Activated CD8-positive, alpha-beta memory T cell treated with anti-CD3 and anti-CD28 coated beads for 48 hours (primary cell): Measurements from ENCODE around the gene KPNB1.

Experiments used
- DNase-seq, 3 experiments: peaks; one replicate each; pipeline ENCODE4 v3.0.0-alpha.2; 2020; ENCODE audit warnings: low read depth in 2 of 3, low spot score in 2 of 3

The KPNB1 gene

DNA sequence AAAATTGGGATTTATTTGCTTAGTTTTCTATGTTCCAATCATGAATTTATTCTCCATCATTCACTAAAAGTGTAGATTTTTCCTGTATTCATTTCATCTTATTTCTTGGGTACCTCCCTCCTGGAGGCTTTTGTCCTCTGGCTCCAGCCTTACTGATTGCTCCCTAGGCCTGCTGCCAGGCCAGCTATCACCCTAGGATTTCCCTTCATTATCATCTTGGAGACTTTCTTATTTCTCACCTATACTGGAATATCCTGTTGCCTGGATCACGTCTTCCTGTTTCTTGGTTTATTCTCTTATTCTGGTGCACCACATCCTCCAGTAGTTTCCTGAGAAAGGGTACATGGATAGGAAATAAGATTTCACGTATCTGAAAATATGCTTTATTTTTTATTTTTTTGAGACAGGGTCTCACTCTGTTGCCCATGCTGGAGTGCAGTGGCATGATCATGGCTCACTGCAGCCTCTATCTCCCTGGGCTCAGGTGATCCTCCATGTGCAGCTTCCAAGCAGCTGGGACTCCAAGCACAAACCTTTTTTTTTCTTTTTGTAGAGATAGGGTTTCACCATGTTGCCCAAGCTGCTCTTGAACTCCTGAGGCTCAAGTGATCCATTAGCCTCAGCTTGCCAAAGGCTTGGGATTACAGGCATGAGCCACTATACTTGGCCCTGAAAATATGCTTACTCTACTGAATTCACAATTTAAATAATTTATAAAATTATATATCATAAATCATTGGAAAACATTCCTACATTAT is 13.3 kb upstream of the KPNB1 start:
- DNase-seq: no peak

DNA sequence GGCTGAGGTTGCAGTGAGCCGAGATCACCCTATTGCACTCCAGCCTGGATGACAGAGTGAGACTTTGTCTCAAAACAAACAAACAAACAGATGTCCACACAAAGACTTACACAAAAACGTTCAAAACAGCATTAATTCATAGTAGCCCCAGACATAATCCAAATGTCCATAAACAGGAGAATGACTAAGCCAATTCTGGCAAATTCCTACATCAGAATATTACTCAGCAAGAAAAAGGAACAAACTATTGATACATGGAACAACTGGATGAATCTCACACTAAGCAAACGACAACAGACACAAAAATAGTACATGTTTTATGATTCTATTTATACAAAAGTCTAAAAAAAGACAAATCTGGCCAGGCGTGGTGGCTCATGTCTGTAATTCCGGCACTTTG is 10.8 kb upstream of the KPNB1 start:
- no peak for DNase-seq

DNA sequence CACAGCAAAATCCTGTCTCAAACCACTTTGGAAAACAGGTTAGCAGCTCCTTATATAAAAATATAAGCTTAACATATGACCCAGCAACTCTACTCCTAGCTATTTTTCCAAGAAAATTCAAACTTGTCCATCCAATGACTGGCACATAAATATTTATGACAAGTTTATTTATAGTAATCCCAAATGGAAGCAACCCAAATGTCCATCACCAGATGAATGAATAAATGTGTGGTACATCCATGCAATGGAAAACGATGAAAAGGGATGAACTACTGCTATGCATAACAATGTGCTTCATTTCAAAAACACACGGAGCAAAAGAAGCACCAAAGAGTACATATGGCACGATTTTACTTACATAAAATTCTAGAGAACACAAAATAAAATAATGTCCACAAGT is 9.6 kb upstream of the KPNB1 start:
- no peak for DNase-seq

DNA sequence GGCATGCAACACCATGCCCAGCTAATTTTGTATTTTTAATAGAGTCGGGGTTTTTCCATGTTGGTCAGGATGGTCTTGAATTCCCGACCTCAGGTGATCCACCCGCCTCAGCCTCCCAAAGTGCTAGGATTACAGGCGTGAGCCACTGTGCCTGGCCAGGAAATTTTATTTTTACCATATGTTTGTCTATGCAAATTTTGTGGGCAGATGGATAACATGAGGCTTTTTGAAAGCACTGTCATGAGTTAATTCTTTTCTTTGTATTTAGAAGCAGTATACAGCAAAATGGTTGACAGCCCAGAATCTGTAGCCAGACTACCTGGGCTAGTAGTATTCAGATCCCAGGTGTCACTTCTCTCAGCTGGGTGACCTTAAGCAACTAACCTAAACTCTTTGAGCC is 8.5 kb upstream of the KPNB1 start:
- DNase-seq: no peak

DNA sequence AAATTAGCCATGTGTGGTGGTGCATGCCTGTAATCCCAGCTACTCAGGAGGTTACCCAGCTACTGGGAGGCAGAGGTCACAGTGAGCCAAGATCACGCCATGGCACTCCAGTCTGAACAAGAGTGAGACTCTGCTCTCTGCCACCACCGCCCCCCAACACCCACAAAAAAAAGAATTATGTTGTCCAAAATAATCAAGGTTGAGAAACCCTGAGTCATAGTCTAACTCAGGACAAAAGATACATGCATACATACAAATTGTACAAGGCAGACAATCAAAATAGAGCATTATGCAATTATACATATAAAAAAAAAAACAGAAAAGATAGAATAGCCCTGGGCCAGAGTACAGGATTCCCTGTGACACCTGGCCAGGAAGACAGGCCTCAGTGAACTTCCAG is 6.6 kb upstream of the KPNB1 start:
- no peak for DNase-seq

DNA sequence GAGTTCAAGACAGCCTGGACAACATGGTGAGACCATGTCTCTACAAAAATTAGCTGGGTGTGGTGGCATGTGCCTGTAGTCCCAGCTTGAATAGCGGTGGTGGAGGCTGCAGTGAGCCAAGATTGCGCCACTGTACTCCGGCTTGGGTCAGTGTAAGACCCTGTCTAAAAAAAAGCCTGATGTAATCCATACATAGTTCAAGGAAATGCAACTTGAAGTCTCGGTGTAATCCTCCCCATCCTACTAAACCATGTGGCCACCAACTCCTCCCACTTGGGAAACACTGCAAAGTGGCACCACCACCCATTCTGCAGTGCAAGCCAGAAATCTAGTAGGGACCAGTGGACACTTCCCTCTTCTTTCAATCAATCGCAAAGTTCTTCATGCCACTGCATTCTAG is 5.4 kb upstream of the KPNB1 start:
- DNase-seq: no peak

DNA sequence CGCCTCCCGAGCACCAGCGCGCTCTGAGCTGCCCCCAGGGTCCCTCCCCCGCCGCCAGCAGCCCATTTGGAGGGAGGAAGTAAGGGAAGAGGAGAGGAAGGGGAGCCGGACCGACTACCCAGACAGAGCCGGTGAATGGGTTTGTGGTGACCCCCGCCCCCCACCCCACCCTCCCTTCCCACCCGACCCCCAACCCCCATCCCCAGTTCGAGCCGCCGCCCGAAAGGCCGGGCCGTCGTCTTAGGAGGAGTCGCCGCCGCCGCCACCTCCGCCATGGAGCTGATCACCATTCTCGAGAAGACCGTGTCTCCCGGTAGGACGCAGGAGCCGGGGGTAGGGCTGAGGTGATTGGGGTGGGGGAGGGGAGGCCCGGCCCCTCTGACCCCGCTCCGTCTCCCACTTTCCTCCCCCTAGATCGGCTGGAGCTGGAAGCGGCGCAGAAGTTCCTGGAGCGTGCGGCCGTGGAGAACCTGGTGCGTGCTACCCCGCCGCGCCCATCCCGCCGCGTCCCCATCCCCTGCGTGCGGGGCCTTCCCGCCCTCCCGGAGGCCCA is 329 bp downstream of the KPNB1 start:
- DNase-seq: peak in 1 of 3 experiments; percentile 28

DNA sequence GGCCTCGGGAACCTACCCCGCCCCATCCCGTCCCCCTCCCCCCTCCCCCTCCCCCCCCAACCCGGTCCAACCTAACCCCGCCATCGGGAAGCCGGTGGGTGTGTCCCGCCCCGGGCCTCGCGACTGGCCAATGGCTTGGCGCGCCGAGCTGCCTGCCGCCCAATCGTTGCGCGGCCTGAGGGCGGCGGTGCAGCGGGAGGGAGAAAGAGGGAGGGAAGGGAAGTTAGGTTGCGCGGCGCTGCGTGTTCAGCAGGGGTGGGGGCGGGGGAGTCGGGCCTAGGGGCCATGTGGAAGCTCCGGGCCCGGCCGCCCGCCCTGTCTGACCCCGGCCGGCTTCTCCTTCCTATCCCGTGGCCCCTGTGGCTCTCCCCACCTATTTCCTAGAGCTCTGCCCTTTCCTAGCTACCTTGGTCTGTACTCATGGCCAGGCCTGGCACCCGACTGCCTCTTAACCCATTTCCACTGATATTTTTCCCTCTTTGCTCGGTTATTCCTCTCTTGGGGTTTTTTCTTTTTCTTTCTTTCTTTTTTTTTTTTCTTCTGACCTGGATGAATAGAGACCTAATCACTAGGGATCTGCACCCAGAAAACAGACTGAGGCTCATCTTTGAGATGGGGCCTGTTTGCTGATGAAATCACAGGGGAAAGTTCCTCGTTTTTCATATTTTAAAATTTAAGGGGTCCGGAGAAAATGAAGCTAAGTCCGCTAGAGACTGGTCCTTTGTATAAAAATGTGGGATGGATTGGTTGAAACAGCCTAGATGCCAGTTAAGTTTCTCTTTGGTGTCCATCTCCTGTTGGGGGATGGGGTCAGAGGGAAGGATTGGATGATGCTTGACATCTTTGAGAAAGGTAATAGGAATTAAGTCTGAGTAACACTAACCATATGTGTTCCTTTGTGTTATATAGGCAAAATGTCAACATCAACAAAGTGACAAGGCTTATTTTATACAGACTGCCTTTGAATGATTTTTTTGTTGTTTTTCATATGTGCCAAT is 1.1 kb downstream of the KPNB1 start:
- peak; percentile 69 to 93 (median 88) for DNase-seq

DNA sequence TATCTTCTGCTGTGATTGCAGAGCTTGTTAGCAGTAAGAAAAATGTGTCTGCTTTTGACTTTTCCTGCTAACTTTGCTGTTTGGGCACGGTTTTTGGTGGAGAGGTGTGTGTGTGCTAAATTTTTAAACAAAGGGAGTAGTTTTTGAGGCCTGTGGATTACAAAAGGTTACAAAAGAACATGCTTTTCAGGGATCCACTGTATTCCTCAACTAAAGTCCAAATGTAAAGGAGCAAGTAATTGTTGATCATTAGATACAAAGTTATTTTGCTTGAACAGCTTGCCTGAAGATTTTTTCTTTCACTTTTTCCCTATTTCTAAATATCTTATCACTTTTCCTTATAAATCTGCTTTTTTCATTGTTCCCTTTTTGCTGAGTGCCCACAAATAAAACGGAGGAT is 2.0 kb downstream of the KPNB1 start:
- no peak for DNase-seq

DNA sequence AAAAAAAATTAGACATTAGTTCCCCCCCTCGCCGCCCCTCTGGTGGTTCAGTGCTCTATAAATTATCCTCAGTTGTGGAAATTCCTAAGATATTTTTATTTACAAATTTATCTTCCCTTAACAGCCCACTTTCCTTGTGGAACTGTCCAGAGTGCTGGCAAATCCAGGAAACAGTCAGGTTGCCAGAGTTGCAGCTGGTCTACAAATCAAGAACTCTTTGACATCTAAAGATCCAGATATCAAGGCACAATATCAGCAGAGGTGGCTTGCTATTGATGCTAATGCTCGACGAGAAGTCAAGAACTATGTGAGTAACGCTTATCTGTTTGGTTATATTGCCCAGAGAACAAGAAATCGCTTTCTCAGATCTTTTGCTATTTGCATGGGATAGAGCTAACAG is 2.9 kb downstream of the KPNB1 start:
- DNase-seq: no peak

DNA sequence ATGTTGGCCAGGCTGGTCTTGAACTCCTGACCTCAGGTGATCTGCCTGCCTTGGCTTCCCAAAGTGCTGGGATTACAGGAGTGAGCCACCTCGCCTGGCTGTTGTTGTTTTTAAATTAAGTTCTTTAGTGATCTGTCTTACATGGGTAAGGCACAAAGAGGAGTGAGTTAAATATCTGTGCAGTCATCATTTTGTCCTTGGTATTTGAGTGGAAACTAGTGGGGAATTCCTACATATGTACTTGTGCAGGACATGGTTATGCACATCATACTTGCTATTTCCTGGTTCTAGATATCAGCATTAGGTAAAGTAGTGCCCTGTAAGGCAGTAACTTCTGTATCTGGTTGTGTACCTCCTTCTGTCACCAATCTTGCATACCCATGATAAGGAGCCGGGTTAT is 3.7 kb downstream of the KPNB1 start:
- DNase-seq: no peak

DNA sequence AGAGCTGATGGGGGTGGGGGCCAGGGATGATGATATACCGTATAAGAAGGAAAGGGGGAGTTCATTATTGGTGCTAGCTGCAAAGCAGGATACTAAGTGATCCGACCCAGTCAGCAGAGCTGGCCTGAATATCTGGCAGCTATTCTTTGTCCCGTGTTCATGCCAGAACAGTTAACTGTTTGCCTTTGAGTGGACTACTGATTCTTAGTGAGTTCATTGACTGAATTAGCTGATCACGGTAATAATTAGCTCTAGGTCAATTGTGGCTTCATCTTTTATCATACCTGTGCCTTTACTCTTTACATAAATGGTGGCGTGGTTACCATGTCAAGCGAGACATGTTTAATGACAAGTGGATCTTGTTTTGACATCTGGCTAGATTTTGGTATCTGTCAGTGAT is 5.3 kb downstream of the KPNB1 start:
- no peak for DNase-seq

DNA sequence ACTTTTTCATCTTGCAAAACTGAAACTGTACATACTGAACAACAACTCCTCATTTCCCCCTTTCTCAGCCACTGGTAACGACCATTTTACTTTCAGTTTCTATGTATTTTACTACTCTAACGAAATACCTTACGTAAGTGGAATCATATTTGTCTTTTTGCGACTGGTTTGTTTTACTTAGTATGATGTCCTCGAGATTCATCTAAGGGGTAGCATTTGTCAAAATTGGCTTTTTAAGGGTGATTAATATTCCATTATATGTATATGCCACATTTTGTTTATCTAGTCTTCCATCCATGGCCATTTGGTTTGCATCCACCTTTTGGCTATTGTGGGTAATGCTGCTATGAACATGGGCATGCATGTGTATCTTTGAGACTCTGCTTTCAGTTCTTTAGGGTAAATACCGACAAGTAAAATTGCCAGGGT is 10.4 kb downstream of the KPNB1 start:
- no peak for DNase-seq

DNA sequence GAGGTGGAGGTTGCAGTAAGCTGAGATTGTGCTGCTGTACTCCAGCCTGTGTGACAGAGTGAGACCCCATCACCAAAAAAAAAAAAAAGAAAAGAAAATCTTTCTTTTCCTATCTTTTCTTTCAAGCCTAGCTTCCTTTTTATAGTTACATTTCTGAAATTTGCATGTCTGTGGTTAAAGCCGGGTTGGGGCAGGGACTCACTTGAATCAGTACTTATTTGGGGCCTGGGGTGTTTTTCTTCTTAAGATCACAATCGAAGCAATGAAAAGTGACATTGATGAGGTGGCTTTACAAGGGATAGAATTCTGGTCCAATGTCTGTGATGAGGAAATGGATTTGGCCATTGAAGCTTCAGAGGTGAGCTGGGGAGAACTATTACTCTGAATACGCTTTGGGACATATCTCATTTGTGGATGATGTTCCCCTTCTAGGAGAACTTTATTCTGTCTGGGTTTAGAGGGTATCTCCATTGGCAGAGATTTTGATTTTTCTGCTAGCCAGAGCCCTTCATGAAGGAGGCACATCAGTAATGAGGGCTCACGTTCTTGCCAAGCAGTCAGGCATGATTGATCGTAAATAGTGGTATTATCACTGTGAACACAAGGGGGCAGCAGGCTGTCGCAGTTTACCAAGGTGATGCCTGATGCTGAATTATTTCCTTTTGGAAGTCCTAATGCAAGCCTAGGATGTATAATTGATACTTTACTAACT is 14.3 kb downstream of the KPNB1 start:
- peak in 1 of 3 experiments; percentile 33 for DNase-seq

DNA sequence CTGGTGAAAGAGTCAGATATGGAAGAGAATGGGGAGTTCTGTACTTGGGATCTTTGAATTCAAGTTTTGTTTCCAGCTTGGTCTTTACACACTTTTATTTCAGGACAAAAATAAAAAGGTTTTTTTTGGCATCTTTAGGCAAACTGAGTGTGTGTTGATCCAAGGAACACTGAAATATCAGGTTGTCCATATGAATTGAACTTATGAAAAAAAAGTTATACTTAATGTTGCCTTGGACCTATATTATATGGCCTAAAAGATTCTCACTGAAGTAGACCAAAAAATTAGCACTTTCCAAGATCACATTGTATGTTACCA is 14.9 kb downstream of the KPNB1 start:
- DNase-seq: no peak

DNA sequence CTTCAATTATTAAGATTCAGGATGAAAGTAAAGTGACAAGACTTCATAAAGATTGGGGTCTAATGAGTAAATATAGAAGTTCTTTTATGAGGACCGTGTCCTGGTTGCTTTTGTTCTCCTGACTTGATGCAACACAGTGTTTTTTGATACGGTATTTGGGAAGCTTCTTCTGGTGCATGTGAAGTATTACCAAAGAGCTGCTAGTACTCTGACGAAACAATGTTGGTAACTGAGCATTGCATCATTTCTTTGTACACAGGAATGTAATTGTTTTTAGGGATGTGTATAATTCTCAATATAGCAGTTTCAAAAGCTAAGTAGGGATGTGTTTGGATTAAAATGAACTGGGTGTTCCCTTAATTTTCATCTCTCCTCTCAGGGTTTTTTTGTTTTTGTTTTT is 15.9 kb downstream of the KPNB1 start:
- DNase-seq: no peak

DNA sequence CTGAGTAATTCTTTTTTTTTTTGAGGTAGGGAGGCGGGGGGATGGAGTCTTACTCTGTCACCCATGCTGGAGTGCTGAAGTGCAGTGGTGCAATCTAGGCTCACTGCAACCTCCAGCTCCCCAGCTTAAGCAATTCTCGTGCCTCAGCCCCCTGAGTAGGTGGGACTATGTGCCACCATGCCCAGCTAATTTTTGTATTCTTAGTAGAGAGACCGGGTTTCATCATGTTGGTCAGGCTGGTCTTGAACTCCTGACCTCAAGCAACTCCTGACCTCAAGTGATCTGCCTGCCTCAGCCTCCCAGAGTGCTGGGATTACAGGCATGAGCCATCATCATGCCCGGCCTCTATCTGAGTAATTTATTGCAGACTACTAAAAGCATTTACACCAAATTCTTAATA is 19.4 kb downstream of the KPNB1 start:
- DNase-seq: no peak

DNA sequence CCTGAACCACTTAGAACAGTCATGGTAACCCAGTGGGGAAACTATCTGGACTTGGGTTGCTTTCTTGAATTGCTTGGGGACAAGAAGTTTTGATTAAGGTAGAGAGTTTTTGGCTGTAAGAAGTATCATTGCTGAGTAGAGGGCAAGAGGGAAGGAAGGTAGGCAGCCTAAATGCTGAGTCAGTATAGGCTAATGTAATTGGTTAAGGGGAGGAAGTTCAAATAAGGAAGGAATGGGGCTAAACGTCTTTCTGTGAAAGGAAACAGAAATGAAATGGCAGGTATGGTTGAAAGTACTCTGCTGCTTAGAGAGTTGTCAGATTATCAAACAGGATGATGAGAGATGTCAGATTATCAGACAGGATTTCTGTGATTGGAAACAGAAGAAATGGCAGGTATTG is 20.3 kb downstream of the KPNB1 start:
- no peak for DNase-seq

DNA sequence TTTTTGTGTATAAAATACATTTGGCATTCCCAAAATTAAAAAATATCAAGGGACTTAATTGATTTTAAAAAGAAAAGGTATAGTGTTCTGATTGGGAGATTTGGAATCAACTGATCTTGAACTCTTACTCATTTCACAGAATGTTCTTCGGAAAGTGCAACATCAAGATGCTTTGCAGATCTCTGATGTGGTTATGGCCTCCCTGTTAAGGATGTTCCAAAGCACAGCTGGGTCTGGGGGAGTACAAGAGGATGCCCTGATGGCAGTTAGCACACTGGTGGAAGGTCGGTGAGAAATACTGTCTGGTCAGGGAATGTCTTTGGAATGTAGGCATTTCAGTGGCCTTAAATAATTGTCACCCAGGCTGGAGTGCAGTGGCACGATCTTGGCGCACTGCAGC is 24.8 kb downstream of the KPNB1 start:
- DNase-seq: no peak

DNA sequence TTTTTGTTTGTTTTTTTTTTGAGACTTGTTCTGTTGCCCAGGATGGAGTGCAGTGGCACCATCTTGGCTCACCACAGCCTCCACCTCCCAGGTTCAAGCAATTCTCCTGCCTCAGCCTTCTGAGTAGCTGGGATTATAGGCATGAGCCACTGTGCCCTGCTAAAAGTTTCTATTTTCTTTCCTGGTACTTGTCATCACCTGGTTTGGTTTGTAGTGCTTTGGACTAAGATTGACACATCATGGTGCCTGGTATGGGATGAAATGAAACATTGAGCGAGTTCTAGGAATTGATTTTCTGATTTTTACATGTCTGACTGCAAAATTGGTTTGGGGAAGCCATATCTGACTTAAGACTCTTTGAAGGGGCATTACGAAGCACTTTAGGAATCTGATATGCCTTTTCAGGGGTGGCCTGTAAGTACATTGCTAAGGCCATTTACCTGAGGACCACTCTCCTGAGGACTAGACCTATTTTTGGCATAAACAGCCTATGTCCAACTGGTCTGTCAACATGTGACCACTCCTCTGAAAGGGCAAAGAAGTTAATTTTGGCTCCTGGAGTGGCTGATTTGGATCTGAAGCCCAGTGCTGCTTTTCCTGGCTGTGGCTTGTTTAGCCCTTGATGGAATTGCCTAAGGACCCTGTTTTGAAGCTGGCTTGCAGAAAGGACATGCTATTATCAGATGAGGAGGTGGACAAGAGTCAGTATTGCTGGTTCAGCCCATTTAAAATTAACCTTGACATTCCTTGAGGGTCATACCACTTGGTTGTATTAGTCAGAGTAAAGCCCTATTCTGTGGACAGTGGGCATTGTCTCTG is 25.9 kb downstream of the KPNB1 start:
- no peak for DNase-seq

DNA sequence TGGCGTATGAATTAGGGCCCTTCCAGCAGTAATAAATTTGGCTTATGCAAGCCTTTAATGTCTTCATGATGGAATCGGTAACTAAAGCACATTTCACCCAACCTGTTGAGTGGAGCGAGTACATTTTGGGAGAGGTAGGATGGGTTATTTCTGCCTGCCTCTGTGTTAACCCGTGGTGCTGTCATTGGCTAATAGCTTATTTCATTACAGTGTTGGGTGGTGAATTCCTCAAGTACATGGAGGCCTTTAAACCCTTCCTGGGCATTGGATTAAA is 26.4 kb downstream of the KPNB1 start:
- DNase-seq: no peak
